ENCODE measurements around the gene ANKRD65. TPM values are rescaled to one million over a fixed set of nuclear protein-coding genes. Genes with fewer than 3 reads are reported as not detected.
"Not testable (repeated sequence)": the region's sequence is repeated elsewhere in the genome, so short reads cannot be mapped to it uniquely, and the experiment has no call there.

The ANKRD65 gene
- polyA plus RNA-seq, 4 donors: 1.6 to 23.4 (median 9.1) TPM

GRCh38 chr1:1431845-1432273 lies 10.8 kb upstream of the ANKRD65 start:
- DNase-seq (ENCODE audit: low read depth in 4 of 4, low spot score in 3 of 4): no peak

GRCh38 chr1:1430992-1431844 lies 10.1 kb upstream of the ANKRD65 start:
- DNase-seq (ENCODE audit: low read depth in 4 of 4, low spot score in 3 of 4): no peak

GRCh38 chr1:1430114-1430982 lies 9.3 kb upstream of the ANKRD65 start:
- DNase-seq (ENCODE audit: low read depth in 4 of 4, low spot score in 3 of 4): no peak

GRCh38 chr1:1429671-1430073 lies 8.6 kb upstream of the ANKRD65 start:
- DNase-seq (ENCODE audit: low read depth in 4 of 4, low spot score in 3 of 4): no peak

- DNase-seq (ENCODE audit: low read depth in 4 of 4, low spot score in 3 of 4): not testable (repeated sequence)
Observed at GRCh38 chr1:1428967-1429366, 7.9 kb upstream of the ANKRD65 start.

GRCh38 chr1:1428174-1428573 lies 7.1 kb upstream of the ANKRD65 start:
- no peak for DNase-seq (ENCODE audit: low read depth in 4 of 4, low spot score in 3 of 4)

GRCh38 chr1:1427820-1428148 lies 6.7 kb upstream of the ANKRD65 start:
- no peak for DNase-seq (ENCODE audit: low read depth in 4 of 4, low spot score in 3 of 4)

- DNase-seq (ENCODE audit: low read depth in 4 of 4, low spot score in 3 of 4): no peak
Observed at GRCh38 chr1:1427106-1427819, 6.2 kb upstream of the ANKRD65 start.

GRCh38 chr1:1426496-1427105 lies 5.5 kb upstream of the ANKRD65 start:
- no peak for DNase-seq (ENCODE audit: low read depth in 4 of 4, low spot score in 3 of 4)

- no peak for DNase-seq (ENCODE audit: low read depth in 4 of 4, low spot score in 3 of 4)
Observed at GRCh38 chr1:1425753-1426495, 4.8 kb upstream of the ANKRD65 start.

GRCh38 chr1:1425426-1425752 lies 4.3 kb upstream of the ANKRD65 start:
- DNase-seq (ENCODE audit: low read depth in 4 of 4, low spot score in 3 of 4): no peak

GRCh38 chr1:1424707-1425106 lies 3.6 kb upstream of the ANKRD65 start:
- DNase-seq (ENCODE audit: low read depth in 4 of 4, low spot score in 3 of 4): no peak

GRCh38 chr1:1423245-1423597 lies 2.1 kb upstream of the ANKRD65 start:
- DNase-seq (ENCODE audit: low read depth in 4 of 4, low spot score in 3 of 4): no peak

- DNase-seq (ENCODE audit: low read depth in 4 of 4, low spot score in 3 of 4): no peak
Observed at GRCh38 chr1:1422465-1423244, 1.6 kb upstream of the ANKRD65 start.

- no peak for DNase-seq (ENCODE audit: low read depth in 4 of 4, low spot score in 3 of 4)
Observed at GRCh38 chr1:1421907-1422464, 910 bp upstream of the ANKRD65 start.

- DNase-seq (ENCODE audit: low read depth in 4 of 4, low spot score in 3 of 4): no peak
Observed at GRCh38 chr1:1420654-1421141, 378 bp downstream of the ANKRD65 start.

- no peak for DNase-seq (ENCODE audit: low read depth in 4 of 4, low spot score in 3 of 4)
Observed at GRCh38 chr1:1419813-1420653, 1.0 kb downstream of the ANKRD65 start.

- DNase-seq (ENCODE audit: low read depth in 4 of 4, low spot score in 3 of 4): no peak
Observed at GRCh38 chr1:1419363-1419812, 1.7 kb downstream of the ANKRD65 start.

Data from left renal pelvis (tissue), 4 donors.